Mucosa of descending colon (tissue), 3 donors: Measurements from ENCODE around the gene RIN3. TPM values are rescaled to one million over a fixed set of nuclear protein-coding genes. Genes with fewer than 3 reads are reported as not detected.

Source experiments
- ATAC-seq: fragments of 200-7000 bp; cut with Tn5 transposase; one replicate; pipeline ENCODE4 v1.9.1; 2020; ENCODE audit warnings: mild to moderate bottlenecking, moderate library complexity
- DNase-seq, 3 donors: peaks; one replicate each; pipeline ENCODE4 v3.0.0-alpha.2; 2020
- H3K36me3 ChIP-seq: fragments of 200-600 bp; one replicate; pipeline ENCODE4 v1.8.0; 2021; ENCODE audit warnings: low read depth, mild to moderate bottlenecking
- H3K4me1 ChIP-seq: fragments of 200-600 bp; one replicate; pipeline ENCODE4 v1.8.0; 2021; ENCODE audit warnings: low read depth, mild to moderate bottlenecking
- H3K4me3 ChIP-seq: fragments of 200-600 bp; one replicate; pipeline ENCODE4 v1.8.0; 2021; ENCODE audit warnings: mild to moderate bottlenecking
- H3K9me3 ChIP-seq: fragments of 200-600 bp; one replicate; pipeline ENCODE4 v1.8.0; 2021; ENCODE audit warnings: mild to moderate bottlenecking
- intact Hi-C, 2 donors: fragments of 100-400 bp; cut with DNase I in 1 of 2; cut with micrococcal nuclease in 1 of 2; formaldehyde crosslinking; loops; one replicate each; pipeline versions ENCODE4 v1.11.0 to v1.11.1; 2022; cut with DNase I, micrococcal nuclease
- total RNA-seq, 3 donors: library from RNA; stranded (reverse); fragmentation: NEBNext Ultra II Directional in 2 of 3; extraction: Animal tissue kit (Norgen Biotek cat#: 25700) in 2 of 3; gene quantifications; one replicate each; pipeline versions ENCODE4 v1.2.1 to v1.2.4, GENCODE V29; 2021 to 2023
- TF ChIP-seq, protein P1 (sequence below): fragments of 200-600 bp; IDR thresholded peaks from one replicate; pipeline ENCODE4 v1.8.0; 2022; ENCODE audit warnings: antibody characterized with exemption, mild to moderate bottlenecking
- donor health status: DM: no; HTN: no; CAD: no; lungs with moderate emphysema.
- donor health status: DM: no; HTN: no; CAD: no.
- donor health status: DM: no; HTN: yes; CAD: no.

Gene RIN3
- total RNA-seq, 3 donors from 2014 or later: 26.2 to 51.0 (median 32.9) TPM

DNA sequence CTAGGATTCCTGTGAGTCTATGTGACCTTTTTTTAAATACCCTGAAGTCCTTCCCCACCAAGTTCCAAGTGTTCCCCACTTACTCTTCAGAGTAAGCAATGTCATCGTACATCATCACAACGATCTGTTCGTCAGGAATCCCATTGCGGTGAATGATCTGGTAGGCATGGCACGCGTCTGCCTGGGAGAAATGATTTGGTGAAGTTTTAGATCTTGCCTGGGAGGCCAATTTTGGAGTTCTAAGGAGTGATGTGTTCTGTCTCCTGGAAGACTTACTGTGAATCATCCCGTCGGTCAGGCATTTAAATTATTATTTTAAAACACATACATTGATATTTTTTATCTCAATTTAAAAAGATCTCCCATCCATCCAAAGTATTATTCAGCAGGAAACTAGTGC is 205.1 kb downstream of the RIN3 start:
- TF ChIP-seq, protein P1, sequence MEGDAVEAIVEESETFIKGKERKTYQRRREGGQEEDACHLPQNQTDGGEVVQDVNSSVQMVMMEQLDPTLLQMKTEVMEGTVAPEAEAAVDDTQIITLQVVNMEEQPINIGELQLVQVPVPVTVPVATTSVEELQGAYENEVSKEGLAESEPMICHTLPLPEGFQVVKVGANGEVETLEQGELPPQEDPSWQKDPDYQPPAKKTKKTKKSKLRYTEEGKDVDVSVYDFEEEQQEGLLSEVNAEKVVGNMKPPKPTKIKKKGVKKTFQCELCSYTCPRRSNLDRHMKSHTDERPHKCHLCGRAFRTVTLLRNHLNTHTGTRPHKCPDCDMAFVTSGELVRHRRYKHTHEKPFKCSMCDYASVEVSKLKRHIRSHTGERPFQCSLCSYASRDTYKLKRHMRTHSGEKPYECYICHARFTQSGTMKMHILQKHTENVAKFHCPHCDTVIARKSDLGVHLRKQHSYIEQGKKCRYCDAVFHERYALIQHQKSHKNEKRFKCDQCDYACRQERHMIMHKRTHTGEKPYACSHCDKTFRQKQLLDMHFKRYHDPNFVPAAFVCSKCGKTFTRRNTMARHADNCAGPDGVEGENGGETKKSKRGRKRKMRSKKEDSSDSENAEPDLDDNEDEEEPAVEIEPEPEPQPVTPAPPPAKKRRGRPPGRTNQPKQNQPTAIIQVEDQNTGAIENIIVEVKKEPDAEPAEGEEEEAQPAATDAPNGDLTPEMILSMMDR: no peak
- ATAC-seq (no peak), DNase-seq (no peak)
- Histone ChIP-seq H3K9me3 (no peaks in the 10 kb centered on the region), H3K4me3 (no peak overlapping the region), H3K4me1 (peaks cover 14% of the 10 kb centered on the region), H3K36me3 (no peaks in the 10 kb centered on the region)
- intact Hi-C loops: loop anchor here in 1 of 2 donors (10.0 kb wide), 1 partner anchor 66 kb away; no protein-coding TSS in a partner anchor

DNA sequence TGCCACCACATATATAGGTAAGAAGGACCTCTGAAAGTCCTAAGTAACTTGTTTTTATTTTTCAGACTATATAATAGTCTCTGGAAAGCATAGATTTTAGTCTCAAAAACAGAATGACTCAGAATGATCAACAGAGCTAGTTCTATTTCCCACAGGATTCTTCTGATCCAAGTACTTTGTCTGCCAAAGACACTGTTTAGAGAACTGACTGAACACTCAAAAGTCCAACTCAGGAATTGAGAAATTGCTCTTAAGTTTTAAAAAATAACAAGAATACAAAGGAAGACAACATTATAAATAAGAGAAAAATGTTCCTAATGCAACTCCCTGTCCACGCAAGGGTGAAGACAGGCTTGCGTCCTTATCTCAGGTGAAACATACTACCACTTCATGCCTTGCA is 205.8 kb downstream of the RIN3 start:
- no peak overlapping the region for H3K4me3 ChIP-seq
- ATAC-seq (no peak), DNase-seq (no peak)
- H3K9me3 ChIP-seq: no peaks in the 10 kb centered on the region
- no peaks in the 10 kb centered on the region for H3K36me3 ChIP-seq
- TF ChIP-seq, protein P1: no peak
- intact Hi-C loops: loop anchor here in 1 of 2 donors (10.0 kb wide), 1 partner anchor 65 kb away; no protein-coding TSS in a partner anchor
- H3K4me1 ChIP-seq: peaks cover 14% of the 10 kb centered on the region

DNA sequence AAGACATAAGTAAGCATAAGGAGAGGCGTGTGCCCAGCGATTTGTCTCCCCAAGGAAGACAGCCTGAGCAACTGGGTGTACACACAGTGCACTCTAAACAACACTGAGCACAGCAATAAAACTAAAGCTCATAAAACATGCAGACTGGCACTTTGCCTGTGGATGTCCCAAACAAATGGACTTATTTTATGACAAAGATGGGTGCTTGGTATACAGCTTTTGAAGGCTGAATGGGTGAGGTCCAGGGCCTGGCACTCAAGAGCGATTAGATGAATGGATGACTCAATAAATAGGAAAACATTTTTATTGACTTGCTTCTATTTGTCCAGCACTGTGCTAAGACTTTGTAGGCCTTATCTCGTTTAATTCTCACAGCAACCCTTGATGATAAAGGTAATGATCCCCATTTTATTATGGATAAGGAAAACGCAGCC is 206.3 kb downstream of the RIN3 start:
- intact Hi-C loops: loop anchor here in 1 of 2 donors (10.0 kb wide), 1 partner anchor 65 kb away; no protein-coding TSS in a partner anchor
- peaks cover 18% of the 10 kb centered on the region for H3K4me1 ChIP-seq
- TF ChIP-seq, protein P1: no peak
- ATAC-seq (peak; percentile 94), DNase-seq (peak in 2 of 3 donors; percentile 54 to 94)
- H3K9me3 ChIP-seq: no peaks in the 10 kb centered on the region
- H3K36me3 ChIP-seq: no peaks in the 10 kb centered on the region
- H3K4me3 ChIP-seq: no peak overlapping the region

DNA sequence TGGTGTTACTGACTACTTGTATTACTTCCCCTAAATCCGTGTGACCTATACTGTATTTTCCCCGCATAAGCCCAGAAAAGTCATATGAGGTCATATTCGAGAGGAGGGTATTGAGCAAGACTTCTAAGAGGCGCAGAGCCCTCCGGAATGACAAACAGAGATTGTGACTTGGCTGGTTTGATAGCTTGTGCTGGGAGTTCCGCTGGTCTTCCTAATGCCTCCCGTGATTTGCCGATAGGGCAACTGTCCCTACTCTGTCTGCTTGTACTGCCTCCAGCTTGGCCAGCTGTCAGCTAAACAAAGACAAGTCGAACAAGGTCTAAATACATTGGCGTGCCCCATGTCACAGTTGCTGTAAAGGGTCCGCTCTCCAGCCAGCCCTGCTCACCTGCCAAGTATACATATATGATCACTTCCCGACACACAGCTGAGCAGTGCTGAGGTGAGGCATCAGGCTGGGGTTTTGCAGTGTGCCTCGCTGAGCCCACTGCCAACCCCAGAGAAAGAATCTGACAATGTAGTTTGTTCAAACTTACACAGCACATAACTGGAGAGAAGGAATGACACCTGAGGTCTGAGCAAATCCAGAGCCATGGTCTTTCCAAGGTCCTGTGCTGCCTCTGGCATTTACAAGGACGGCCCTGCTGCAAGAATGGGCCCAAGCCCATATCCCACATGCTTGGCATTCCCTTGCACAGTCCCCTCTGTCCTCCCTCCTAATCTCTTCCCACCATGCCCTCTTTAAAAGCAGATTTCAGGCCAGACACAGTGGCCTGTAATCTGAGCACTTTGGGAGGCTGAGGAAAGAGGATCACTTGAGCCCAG is 211.1 kb downstream of the RIN3 start:
- intact Hi-C loops: no loop called here
- TF ChIP-seq, protein P1: no peak
- Histone ChIP-seq H3K36me3 (no peaks in the 10 kb centered on the region), H3K4me1 (peaks cover 36% of the 10 kb centered on the region), H3K9me3 (no peaks in the 10 kb centered on the region), H3K4me3 (no peak overlapping the region)
- no peak for ATAC-seq
- peak in 2 of 3 donors; percentile 46 to 48 for DNase-seq

DNA sequence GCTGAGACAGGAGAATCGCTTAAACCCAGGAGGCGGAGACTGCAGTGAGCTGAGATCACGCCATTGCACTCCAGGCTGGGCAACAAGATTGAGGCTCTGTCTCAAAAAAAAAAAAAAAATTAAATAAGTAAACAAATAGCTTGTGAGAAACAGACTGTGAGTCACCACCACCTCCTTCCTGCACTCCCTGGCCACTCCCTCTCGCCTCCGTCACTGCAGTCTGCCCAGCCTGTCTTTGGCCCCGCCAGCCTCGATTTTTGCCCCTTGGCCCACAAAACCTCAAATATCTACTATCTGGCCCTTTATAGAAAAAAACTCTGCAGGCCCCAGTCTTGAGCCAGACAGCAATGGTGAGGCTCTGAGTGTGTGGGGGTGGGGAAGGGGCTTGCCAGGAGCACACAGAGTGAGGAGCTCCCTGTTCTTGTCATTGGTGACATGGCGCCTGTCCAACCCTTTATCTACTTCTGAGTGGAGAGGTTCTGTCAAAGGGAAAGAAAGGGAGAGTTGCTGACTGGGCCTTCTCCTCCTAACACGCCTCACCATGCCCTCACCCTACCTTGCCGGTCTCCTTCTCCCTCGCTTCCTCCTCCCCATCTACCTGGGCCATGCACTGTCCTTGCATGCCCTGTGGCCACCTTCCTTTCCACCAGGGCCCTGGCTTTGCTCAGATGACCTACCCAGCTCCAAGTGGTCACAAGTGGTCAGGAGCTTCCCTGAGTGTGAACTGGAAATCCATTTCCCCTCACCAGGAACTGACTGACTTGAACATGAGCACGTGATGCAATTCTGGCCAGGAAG is 212.8 kb downstream of the RIN3 start:
- ATAC-seq (peak; percentile 97), DNase-seq (peak; percentile 84 to 91 (median 88))
- H3K36me3 ChIP-seq: no peaks in the 10 kb centered on the region
- intact Hi-C loops: no loop called here
- no peaks in the 10 kb centered on the region for H3K9me3 ChIP-seq
- no peak overlapping the region for H3K4me3 ChIP-seq
- peaks cover 30% of the 10 kb centered on the region for H3K4me1 ChIP-seq
- TF ChIP-seq, protein P1: no peak
